ENCODE measurements around the gene ZPBP.

ZPBP gene

GRCh38 chr7:50125766-50126165, 32.7 kb upstream of the ZPBP start:
- DNase-seq (ENCODE audit: low read depth in 2 of 2), result no peak
- no peak for TF ChIP-seq CTCF (IDR thresholded peaks at IDR 0.05; ENCODE audit: low read depth, low read length)
- no peak overlapping the region for H3K4me3 ChIP-seq (replicated peaks in 1 of 2; ENCODE audit: low read depth in 2 of 2, low read length in 2 of 2)

- TF ChIP-seq CTCF (IDR thresholded peaks at IDR 0.05; ENCODE audit: low read depth, low read length), result no peak
- no peak overlapping the region for H3K4me3 ChIP-seq (replicated peaks in 1 of 2; ENCODE audit: low read depth in 2 of 2, low read length in 2 of 2)
- DNase-seq (ENCODE audit: low read depth in 2 of 2), result no peak
Observed at GRCh38 chr7:50121286-50121685, 28.2 kb upstream of the ZPBP start.

GRCh38 chr7:50119815-50120637, 27.0 kb upstream of the ZPBP start:
- DNase-seq (ENCODE audit: low read depth in 2 of 2), result no peak
- no peak overlapping the region for H3K4me3 ChIP-seq (replicated peaks in 1 of 2; ENCODE audit: low read depth in 2 of 2, low read length in 2 of 2)
- TF ChIP-seq CTCF (IDR thresholded peaks at IDR 0.05; ENCODE audit: low read depth, low read length), result no peak

GRCh38 chr7:50112250-50112649, 19.2 kb upstream of the ZPBP start:
- no peak for DNase-seq (ENCODE audit: low read depth in 2 of 2)
- H3K4me3 ChIP-seq (replicated peaks in 1 of 2; ENCODE audit: low read depth in 2 of 2, low read length in 2 of 2), result no peak overlapping the region
- no peak for TF ChIP-seq CTCF (IDR thresholded peaks at IDR 0.05; ENCODE audit: low read depth, low read length)

- no peak overlapping the region for H3K4me3 ChIP-seq (replicated peaks in 1 of 2; ENCODE audit: low read depth in 2 of 2, low read length in 2 of 2)
- TF ChIP-seq CTCF (IDR thresholded peaks at IDR 0.05; ENCODE audit: low read depth, low read length), result no peak
- no peak for DNase-seq (ENCODE audit: low read depth in 2 of 2)
Observed at GRCh38 chr7:50101873-50102272, 8.8 kb upstream of the ZPBP start.

GRCh38 chr7:50095634-50096033, 2.6 kb upstream of the ZPBP start:
- H3K4me3 ChIP-seq (replicated peaks in 1 of 2; ENCODE audit: low read depth in 2 of 2, low read length in 2 of 2), result no peak overlapping the region
- no peak for DNase-seq (ENCODE audit: low read depth in 2 of 2)
- TF ChIP-seq CTCF (IDR thresholded peaks at IDR 0.05; ENCODE audit: low read depth, low read length), result no peak
